A673 (cell line): Measurements from ENCODE around the gene ATG16L2. TPM values are rescaled to one million over a fixed set of nuclear protein-coding genes. Genes with fewer than 3 reads are reported as not detected.

ENCODE experiments used
- BruUV-seq: library from RNA; stranded (reverse); fragments of 400-500 nt; replicated peaks from 2 replicates; lab custom pipeline; 2021; lab: Mats Ljungman, UMichigan
- CTCF ChIA-PET: fragments of 300-600 bp; sonication (Branson Sonifier 250); formaldehyde crosslinking; loops from one replicate; lab custom pipeline; 2022; ENCODE audit warnings: antibody characterized with exemption; lab: Charles Lee
- POLR2A ChIA-PET: fragments of 300-600 bp; sonication (Branson Sonifier 250); formaldehyde crosslinking; loops from one replicate; lab custom pipeline; 2022; ENCODE audit warnings: antibody characterized with exemption; ENCODE audit not compliant: low non-redundant PET; lab: Charles Lee
- DNase-seq: peaks from one replicate; pipeline ENCODE4 v3.0.0-alpha.2; 2015; ENCODE audit warnings: low spot score
- H3K27ac ChIP-seq: fragments of 200-600 bp; sonication (generic); 2 replicates; pipeline ENCODE4 v1.5.1; 2016; ENCODE audit warnings: mixed run types, low read depth, mild to moderate bottlenecking, mixed read lengths, antibody characterized with exemption, low read length; ENCODE audit not compliant: poor library complexity, severe bottlenecking
- H3K27me3 ChIP-seq: fragments of 200-600 bp; sonication (generic); replicated peaks from 2 replicates; pipeline ENCODE4 v1.6.1; 2017; ENCODE audit warnings: mixed run types, low read depth, mild to moderate bottlenecking, mixed read lengths, antibody characterized with exemption, low read length; ENCODE audit not compliant: insufficient read depth, poor library complexity
- H3K36me3 ChIP-seq: fragments of 200-600 bp; sonication (generic); 2 replicates; pipeline ENCODE4 v1.6.1; 2016; ENCODE audit warnings: mixed run types, mild to moderate bottlenecking, mixed read lengths, antibody characterized with exemption, low read length; ENCODE audit not compliant: insufficient read depth, poor library complexity, severe bottlenecking
- H3K4me1 ChIP-seq: fragments of 200-600 bp; sonication (generic); 2 replicates; pipeline ENCODE4 v1.6.1; 2017; ENCODE audit warnings: mixed run types, mild to moderate bottlenecking, mixed read lengths, antibody characterized with exemption, low read length; ENCODE audit not compliant: insufficient read depth, poor library complexity, severe bottlenecking
- H3K4me3 ChIP-seq: fragments of 200-600 bp; sonication (generic); 2 replicates; pipeline ENCODE4 v1.5.1; 2016; ENCODE audit warnings: low read depth, mixed run types, mild to moderate bottlenecking, mixed read lengths, low read length; ENCODE audit not compliant: poor library complexity, severe bottlenecking
- H3K9me3 ChIP-seq: fragments of 200-600 bp; sonication (generic); 2 replicates; pipeline ENCODE4 v1.6.1; 2016; ENCODE audit warnings: mixed run types, low read depth, mild to moderate bottlenecking, mixed read lengths, antibody characterized with exemption, low read length; ENCODE audit not compliant: poor library complexity, severe bottlenecking
- EZH2 ChIP-seq: fragments of 200-600 bp; sonication (generic); IDR thresholded peaks from 2 replicates; pipeline ENCODE4 v1.6.1; 2017; ENCODE audit warnings: borderline replicate concordance, low read depth, mild to moderate bottlenecking, mixed read lengths, antibody characterized with exemption, low read length; ENCODE audit not compliant: poor library complexity, severe bottlenecking
- intact Hi-C: fragments of 100-400 bp; cut with micrococcal nuclease; formaldehyde crosslinking; loops from one replicate; pipeline ENCODE4 v1.10.0; 2022; ENCODE audit not compliant: unreplicated experiment
- total RNA-seq: library from RNA; stranded (reverse); gene quantifications from 2 replicates; pipeline ENCODE4 v1.2.3, GENCODE V29; 2021
- TF ChIP-seq, protein P1 (sequence below): fragments of 300-800, 200-600 bp; sonication (generic); conservative IDR thresholded peaks from 2 replicates; pipeline ENCODE4 v1.5.1; 2017; ENCODE audit warnings: low read depth, mild to moderate bottlenecking, antibody characterized with exemption, low read length, moderate library complexity, mixed read lengths

ATG16L2 gene
- total RNA-seq, 1 experiment from 2014 or later: 8.6 TPM

DNA sequence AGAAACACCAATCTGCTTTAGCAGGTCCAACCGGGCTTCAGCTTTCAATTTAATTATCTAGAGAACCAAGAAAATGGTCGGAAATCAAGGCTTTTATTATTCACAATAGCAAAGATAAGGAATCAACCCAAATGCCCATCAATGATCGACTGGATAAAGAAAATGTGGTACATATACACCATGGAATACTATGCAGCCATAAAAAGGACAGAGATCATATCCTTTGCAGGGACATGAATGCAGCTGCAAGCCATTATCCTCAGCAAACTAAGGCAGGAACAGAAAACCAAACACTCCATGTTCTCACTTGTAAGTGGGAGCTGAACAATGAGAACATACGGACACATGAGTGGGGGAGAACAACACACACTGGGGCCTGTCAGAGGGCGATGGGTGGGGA is 53.8 kb downstream of the ATG16L2 start:
- ChIA-PET CTCF (no interaction called here), POLR2A (no interaction called here)
- Histone ChIP-seq H3K4me3 (no peak overlapping the region), H3K36me3 (peaks cover 4% of the 10 kb centered on the region), H3K4me1 (no peaks in the 10 kb centered on the region), H3K27me3 (no peaks in the 10 kb centered on the region), H3K9me3 (no peaks in the 10 kb centered on the region), H3K27ac (no peak overlapping the region)
- DNase-seq: no peak
- no peak for TF ChIP-seq EZH2
- TF ChIP-seq, protein P1, sequence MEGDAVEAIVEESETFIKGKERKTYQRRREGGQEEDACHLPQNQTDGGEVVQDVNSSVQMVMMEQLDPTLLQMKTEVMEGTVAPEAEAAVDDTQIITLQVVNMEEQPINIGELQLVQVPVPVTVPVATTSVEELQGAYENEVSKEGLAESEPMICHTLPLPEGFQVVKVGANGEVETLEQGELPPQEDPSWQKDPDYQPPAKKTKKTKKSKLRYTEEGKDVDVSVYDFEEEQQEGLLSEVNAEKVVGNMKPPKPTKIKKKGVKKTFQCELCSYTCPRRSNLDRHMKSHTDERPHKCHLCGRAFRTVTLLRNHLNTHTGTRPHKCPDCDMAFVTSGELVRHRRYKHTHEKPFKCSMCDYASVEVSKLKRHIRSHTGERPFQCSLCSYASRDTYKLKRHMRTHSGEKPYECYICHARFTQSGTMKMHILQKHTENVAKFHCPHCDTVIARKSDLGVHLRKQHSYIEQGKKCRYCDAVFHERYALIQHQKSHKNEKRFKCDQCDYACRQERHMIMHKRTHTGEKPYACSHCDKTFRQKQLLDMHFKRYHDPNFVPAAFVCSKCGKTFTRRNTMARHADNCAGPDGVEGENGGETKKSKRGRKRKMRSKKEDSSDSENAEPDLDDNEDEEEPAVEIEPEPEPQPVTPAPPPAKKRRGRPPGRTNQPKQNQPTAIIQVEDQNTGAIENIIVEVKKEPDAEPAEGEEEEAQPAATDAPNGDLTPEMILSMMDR: no peak
- BruUV-seq: no TSS peak
- intact Hi-C loops: no loop called here

DNA sequence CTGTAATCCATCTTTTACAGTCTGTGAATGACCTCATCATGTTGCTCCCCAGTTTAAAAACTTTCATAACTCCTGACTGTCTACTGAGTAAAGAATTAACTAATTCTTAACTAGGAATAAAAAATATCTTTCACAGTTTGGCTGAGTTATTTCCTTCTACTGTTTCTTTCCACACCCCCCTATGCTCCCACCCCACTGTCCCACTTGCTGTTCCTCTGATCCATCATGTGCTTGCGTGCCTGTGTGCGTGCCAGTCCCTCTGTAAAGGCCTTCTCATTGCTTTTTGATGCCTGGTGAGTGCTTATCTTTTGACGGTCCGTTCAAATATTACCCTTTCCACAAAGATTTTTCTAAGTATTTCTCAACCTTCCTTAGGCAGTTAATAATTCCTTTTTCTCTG is 55.6 kb downstream of the ATG16L2 start:
- H3K4me3 ChIP-seq: no peak overlapping the region
- no peaks in the 10 kb centered on the region for H3K27me3 ChIP-seq
- no peak for DNase-seq
- H3K36me3 ChIP-seq: peaks cover 4% of the 10 kb centered on the region
- intact Hi-C loops: no loop called here
- no peaks in the 10 kb centered on the region for H3K4me1 ChIP-seq
- ChIA-PET POLR2A (no interaction called here), CTCF (no interaction called here)
- TF ChIP-seq, protein P1: no peak
- no peak for TF ChIP-seq EZH2
- no peaks in the 10 kb centered on the region for H3K9me3 ChIP-seq
- BruUV-seq: no TSS peak
- H3K27ac ChIP-seq: no peak overlapping the region

DNA sequence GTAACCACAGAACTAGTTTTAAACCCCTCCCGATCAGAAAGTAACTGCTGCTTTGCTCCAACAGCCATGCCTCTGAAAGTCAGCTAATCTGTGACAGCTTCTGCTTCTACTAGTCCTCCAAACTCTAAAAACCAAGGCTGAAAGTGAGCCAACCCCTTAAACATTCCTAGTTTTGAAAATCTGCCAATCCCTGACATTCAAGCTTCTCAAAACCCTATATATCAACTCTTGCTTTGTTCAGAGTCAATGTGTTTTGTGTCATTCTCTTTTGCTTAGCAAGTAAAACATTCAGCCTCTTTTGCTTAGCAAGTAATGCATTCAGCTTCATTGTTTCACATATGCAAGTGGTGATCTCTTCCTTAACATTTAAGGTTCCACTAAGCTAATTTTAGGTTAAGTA is 56.9 kb downstream of the ATG16L2 start:
- no TSS peak for BruUV-seq
- H3K27ac ChIP-seq: no peak overlapping the region
- intact Hi-C loops: no loop called here
- no peaks in the 10 kb centered on the region for H3K4me1 ChIP-seq
- no peaks in the 10 kb centered on the region for H3K9me3 ChIP-seq
- ChIA-PET POLR2A (interaction anchor here (0.8 kb wide), 1 partner anchor 456 kb away, joined by 8 read pairs; no protein-coding TSS in a partner anchor), CTCF (interaction anchor here (0.7 kb wide), 1 partner anchor 746 kb away, joined by 3 read pairs; no protein-coding TSS in a partner anchor)
- no peaks in the 10 kb centered on the region for H3K27me3 ChIP-seq
- H3K36me3 ChIP-seq: peaks cover 4% of the 10 kb centered on the region
- no peak for TF ChIP-seq EZH2
- TF ChIP-seq, protein P1: no peak
- no peak overlapping the region for H3K4me3 ChIP-seq
- peak; percentile 30 for DNase-seq
